ENCODE measurements around the gene INSM1.

DNA sequence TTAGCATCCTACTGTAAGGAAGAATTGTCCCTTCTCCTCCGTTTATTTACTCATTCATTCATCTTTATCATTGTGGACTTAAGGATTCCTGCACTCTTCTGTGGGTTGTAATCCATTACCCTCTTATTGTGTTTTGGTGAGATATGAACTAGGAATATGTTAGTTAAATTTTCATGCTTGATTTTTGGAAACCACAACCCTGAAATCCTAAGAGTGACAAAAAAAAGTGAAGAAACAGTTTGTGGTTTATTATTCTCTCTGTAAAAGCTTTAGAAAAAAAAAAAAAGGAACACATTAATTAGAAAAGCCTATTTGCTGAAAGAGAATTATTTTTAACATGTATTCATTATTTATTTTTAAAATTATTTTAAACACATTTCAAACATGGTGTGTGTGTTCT lies 36.7 kb upstream of the INSM1 start:
- no peak for TF ChIP-seq CEBPB (IDR thresholded peaks at IDR 0.05)
- TF ChIP-seq CREB1 (IDR thresholded peaks at IDR 0.05; ENCODE audit: low read depth): no peak
- TF ChIP-seq, protein P1, sequence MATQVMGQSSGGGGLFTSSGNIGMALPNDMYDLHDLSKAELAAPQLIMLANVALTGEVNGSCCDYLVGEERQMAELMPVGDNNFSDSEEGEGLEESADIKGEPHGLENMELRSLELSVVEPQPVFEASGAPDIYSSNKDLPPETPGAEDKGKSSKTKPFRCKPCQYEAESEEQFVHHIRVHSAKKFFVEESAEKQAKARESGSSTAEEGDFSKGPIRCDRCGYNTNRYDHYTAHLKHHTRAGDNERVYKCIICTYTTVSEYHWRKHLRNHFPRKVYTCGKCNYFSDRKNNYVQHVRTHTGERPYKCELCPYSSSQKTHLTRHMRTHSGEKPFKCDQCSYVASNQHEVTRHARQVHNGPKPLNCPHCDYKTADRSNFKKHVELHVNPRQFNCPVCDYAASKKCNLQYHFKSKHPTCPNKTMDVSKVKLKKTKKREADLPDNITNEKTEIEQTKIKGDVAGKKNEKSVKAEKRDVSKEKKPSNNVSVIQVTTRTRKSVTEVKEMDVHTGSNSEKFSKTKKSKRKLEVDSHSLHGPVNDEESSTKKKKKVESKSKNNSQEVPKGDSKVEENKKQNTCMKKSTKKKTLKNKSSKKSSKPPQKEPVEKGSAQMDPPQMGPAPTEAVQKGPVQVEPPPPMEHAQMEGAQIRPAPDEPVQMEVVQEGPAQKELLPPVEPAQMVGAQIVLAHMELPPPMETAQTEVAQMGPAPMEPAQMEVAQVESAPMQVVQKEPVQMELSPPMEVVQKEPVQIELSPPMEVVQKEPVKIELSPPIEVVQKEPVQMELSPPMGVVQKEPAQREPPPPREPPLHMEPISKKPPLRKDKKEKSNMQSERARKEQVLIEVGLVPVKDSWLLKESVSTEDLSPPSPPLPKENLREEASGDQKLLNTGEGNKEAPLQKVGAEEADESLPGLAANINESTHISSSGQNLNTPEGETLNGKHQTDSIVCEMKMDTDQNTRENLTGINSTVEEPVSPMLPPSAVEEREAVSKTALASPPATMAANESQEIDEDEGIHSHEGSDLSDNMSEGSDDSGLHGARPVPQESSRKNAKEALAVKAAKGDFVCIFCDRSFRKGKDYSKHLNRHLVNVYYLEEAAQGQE (IDR thresholded peaks at IDR 0.05; ENCODE audit: low read depth): no peak
- no peak for TF ChIP-seq RAD21 (IDR thresholded peaks at IDR 0.05; ENCODE audit: low read depth)
- TF ChIP-seq EP300 (IDR thresholded peaks at IDR 0.05; ENCODE audit: borderline replicate concordance): no peak
- TF ChIP-seq NFIC (IDR thresholded peaks at IDR 0.05): no peak

All from Ishikawa (cell line).